H1 (cell line): ENCODE measurements around the gene FGF14.

Source experiments
- BACH1 ChIP-seq: IDR thresholded peaks from 2 replicates; pipeline ENCODE4 v1.6.1; 2012; ENCODE audit warnings: low read length, improper control_type of control experiment
- CREB1 ChIP-seq: IDR thresholded peaks from 2 replicates; pipeline ENCODE4 v1.6.1; 2012; ENCODE audit warnings: inconsistent platforms
- CTCF ChIP-seq, 3 experiments: IDR thresholded peaks; 1 replicate in 2 of 3; 2 replicates in 1 of 3; pipeline versions ENCODE4 v1.5.1 to v1.6.1; 2011; ENCODE audit warnings: low read length in 3 of 3, mild to moderate bottlenecking in 3 of 3, inconsistent platforms in 2 of 3, low read depth in 1 of 3, moderate library complexity in 1 of 3; ENCODE audit not compliant: insufficient read depth in 1 of 3; ENCODE audit errors: control extremely low read depth in 1 of 3
- EP300 ChIP-seq, 2 experiments: IDR thresholded peaks; 1 replicate in 1 of 2; 2 replicates in 1 of 2; pipeline ENCODE4 v1.6.1; 2011 to 2012; ENCODE audit warnings: low read depth in 2 of 2, low read length in 2 of 2, mild to moderate bottlenecking in 2 of 2, borderline replicate concordance in 1 of 2, inconsistent platforms in 1 of 2, moderate library complexity in 1 of 2
- EZH2 ChIP-seq: fragments of 200-600 bp; sonication (generic); IDR thresholded peaks from 2 replicates; pipeline ENCODE4 v1.7.1; 2012; ENCODE audit warnings: low read depth, mild to moderate bottlenecking, moderate library complexity, low read length, inconsistent platforms; ENCODE audit not compliant: severe bottlenecking
- JUN ChIP-seq: IDR thresholded peaks from 2 replicates; pipeline ENCODE4 v1.6.1; 2011; ENCODE audit warnings: low read depth, mild to moderate bottlenecking, improper control_type of control experiment, low read length
- POLR2A ChIP-seq, 2 experiments: IDR thresholded peaks; 1 replicate in 1 of 2; 2 replicates in 1 of 2; pipeline ENCODE4 v1.6.1; 2011; ENCODE audit warnings: low read depth in 2 of 2, low read length in 2 of 2, mild to moderate bottlenecking in 2 of 2; ENCODE audit errors: control extremely low read depth in 1 of 2
- POLR2AphosphoS5 ChIP-seq: IDR thresholded peaks from 2 replicates; pipeline ENCODE4 v1.6.1; 2011; ENCODE audit warnings: low read depth, low read length
- SP1 ChIP-seq: IDR thresholded peaks from 2 replicates; pipeline ENCODE4 v1.6.1; 2011; ENCODE audit warnings: low read depth, low read length
- SRF ChIP-seq: IDR thresholded peaks from 2 replicates; pipeline ENCODE4 v1.6.1; 2011; ENCODE audit warnings: mild to moderate bottlenecking, low read depth, low read length, moderate library complexity

GRCh38 chr13:102401766-102402165 lies at the start of gene FGF14:
- TF ChIP-seq EZH2, result no peak
- TF ChIP-seq CTCF (IDR thresholded peaks at IDR 0.05; ENCODE audit: control extremely low read depth in 1 of 3, insufficient read depth in 1 of 3, low read depth in 1 of 3, low read length in 3 of 3), result no peak
- no peak for TF ChIP-seq BACH1
- TF ChIP-seq SRF, result no peak
- TF ChIP-seq POLR2AphosphoS5, result no peak
- no peak for TF ChIP-seq POLR2A (IDR thresholded peaks at IDR 0.05; ENCODE audit: control extremely low read depth in 1 of 2, low read depth in 2 of 2, low read length in 2 of 2)
- no peak for TF ChIP-seq SP1
- TF ChIP-seq EP300 (IDR thresholded peaks at IDR 0.05; ENCODE audit: borderline replicate concordance in 1 of 2, low read depth in 2 of 2, low read length in 2 of 2), result no peak
- TF ChIP-seq JUN, result no peak
- no peak for TF ChIP-seq CREB1
